Measurements from ENCODE around the gene RAP1GAP2.
A peak's percentile ranks its signal among the peaks of the same experiment; 100 is the strongest.

RAP1GAP2 gene

GRCh38 chr17:2796164-2797125 lies at the start of gene RAP1GAP2:
Gene RAP1GAP2 (plus strand): TSS chr17:2796438. CDS start chr17:2796528, 90 bp downstream.
- no peak for TF ChIP-seq CTCF (conservative IDR thresholded peaks at IDR 0.05; ENCODE audit: low read depth, low read length)
- no peak for DNase-seq (ENCODE audit: low read depth)
- H3K4me3 ChIP-seq (ENCODE audit: low read depth, low read length), result no peak within 1 kb of the TSS

GRCh38 chr17:2749058-2749783 lies 47.0 kb upstream of the RAP1GAP2 start, which contains the start of gene CCDC92B:
Gene CCDC92B (minus strand): TSS chr17:2749652. CDS start chr17:2735145, 14,507 bp downstream.
- no peak for DNase-seq (ENCODE audit: low read depth)
- no peak for TF ChIP-seq CTCF (conservative IDR thresholded peaks at IDR 0.05; ENCODE audit: low read depth, low read length)

GRCh38 chr17:2749784-2750181 lies 46.5 kb upstream of the RAP1GAP2 start:
- no peak for TF ChIP-seq CTCF (conservative IDR thresholded peaks at IDR 0.05; ENCODE audit: low read depth, low read length)
- H3K4me3 ChIP-seq (ENCODE audit: low read depth, low read length), result no peak overlapping the region
- DNase-seq (ENCODE audit: low read depth), result peak; percentile 62

More at GRCh38 chr17:2749058-2749783, 47.0 kb upstream of the RAP1GAP2 start, which contains the start of gene CCDC92B:
- no peak within 1 kb of the TSS for H3K4me3 ChIP-seq (ENCODE audit: low read depth, low read length)

- DNase-seq (ENCODE audit: low read depth), result no peak
- H3K4me3 ChIP-seq (ENCODE audit: low read depth, low read length), result no peak overlapping the region
- no peak for TF ChIP-seq CTCF (conservative IDR thresholded peaks at IDR 0.05; ENCODE audit: low read depth, low read length)
These were observed 45.5 kb upstream of the RAP1GAP2 start for GRCh38 chr17:2750721-2751120.

GRCh38 chr17:2751491-2751890 lies 44.7 kb upstream of the RAP1GAP2 start:
- TF ChIP-seq CTCF (conservative IDR thresholded peaks at IDR 0.05; ENCODE audit: low read depth, low read length), result no peak
- no peak overlapping the region for H3K4me3 ChIP-seq (ENCODE audit: low read depth, low read length)
- DNase-seq (ENCODE audit: low read depth), result no peak

- no peak for TF ChIP-seq CTCF (conservative IDR thresholded peaks at IDR 0.05; ENCODE audit: low read depth, low read length)
- H3K4me3 ChIP-seq (ENCODE audit: low read depth, low read length), result peak overlapping the region; percentile 10
- DNase-seq (ENCODE audit: low read depth), result no peak
These were observed 40.1 kb upstream of the RAP1GAP2 start for GRCh38 chr17:2755891-2756724.

Data from choroid plexus epithelial cell (primary cell).